ENCODE measurements around the gene OR4X2. TPM values are rescaled to one million over a fixed set of nuclear protein-coding genes. Genes with fewer than 3 reads are reported as not detected.

OR4X2 gene
- polyA plus RNA-seq, 3 donors = not detected

DNA sequence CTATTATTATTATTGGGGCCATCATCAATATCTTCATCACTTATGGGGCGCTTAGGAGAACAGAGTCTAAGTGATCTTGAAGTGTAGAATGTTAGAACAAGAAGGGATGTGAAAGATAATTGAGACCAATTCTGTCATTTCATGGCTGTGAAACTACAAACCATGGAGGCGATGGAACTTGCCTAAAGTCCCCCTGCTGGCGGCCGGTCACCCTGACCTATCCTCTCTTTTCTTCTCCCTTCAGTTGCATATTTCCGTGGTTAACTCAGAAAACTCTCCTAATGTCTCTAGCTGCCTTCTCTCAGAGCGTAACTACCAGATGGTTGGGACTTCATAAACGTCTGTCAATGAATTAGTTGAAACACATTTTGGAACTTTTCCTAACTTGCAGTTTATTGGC is 34.9 kb upstream of the OR4X2 start:
- Histone ChIP-seq H3K4me1 (ENCODE audit: control insufficient read depth in 1 of 2, insufficient read depth in 2 of 2, low read length in 2 of 2) (no peaks in the 10 kb centered on the region), H3K9me3 (replicated peaks in 1 of 2; ENCODE audit: control insufficient read depth in 1 of 2, insufficient read depth in 1 of 2, low read length in 2 of 2) (no peaks in the 10 kb centered on the region), H3K9ac (ENCODE audit: insufficient read depth, low read length, poor library complexity, severe bottlenecking) (no peak overlapping the region), H3K36me3 (replicated peaks in 1 of 2; ENCODE audit: control insufficient read depth in 1 of 2, insufficient read depth in 2 of 2, low read length in 2 of 2) (no peaks in the 10 kb centered on the region), H4K20me1 (ENCODE audit: insufficient read depth, low read length) (no peaks in the 10 kb centered on the region), H2AFZ (ENCODE audit: insufficient read depth, low read depth, low read length, poor library complexity, severe bottlenecking) (no peak overlapping the region), H3K27ac (ENCODE audit: low read depth in 1 of 2, low read length in 2 of 2) (no peak overlapping the region), H3K4me3 (replicated peaks in 1 of 3; ENCODE audit: low read depth in 2 of 3, low read length in 3 of 3) (no peak overlapping the region), H3K79me2 (ENCODE audit: insufficient read depth, low read length) (no peaks in the 10 kb centered on the region), H3K4me2 (replicated peaks; ENCODE audit: extremely low read depth, low read length, poor library complexity, severe bottlenecking) (no peak overlapping the region), H3K27me3 (ENCODE audit: control insufficient read depth in 2 of 2, insufficient read depth in 2 of 2, low read length in 2 of 2) (no peaks in the 10 kb centered on the region)
- Mint-ChIP-seq H3K9me3 (peaks cover 0 to 2% (median 0%) of the 10 kb centered on the region in 7 donors), H3K4me1 (no peaks in the 10 kb centered on the region), H3K36me3 (no peaks in the 10 kb centered on the region), H3K4me3 (no peak overlapping the region), H3K27ac (no peak overlapping the region), H3K27me3 (ENCODE audit: low read depth in 3 of 3) (peaks cover 0 to 5% (median 4%) of the 10 kb centered on the region in 3 donors)
- no peak for DNase-seq
- intact Hi-C loops (cut with micrococcal nuclease) = no loop called here
- TF ChIP-seq, protein P1, sequence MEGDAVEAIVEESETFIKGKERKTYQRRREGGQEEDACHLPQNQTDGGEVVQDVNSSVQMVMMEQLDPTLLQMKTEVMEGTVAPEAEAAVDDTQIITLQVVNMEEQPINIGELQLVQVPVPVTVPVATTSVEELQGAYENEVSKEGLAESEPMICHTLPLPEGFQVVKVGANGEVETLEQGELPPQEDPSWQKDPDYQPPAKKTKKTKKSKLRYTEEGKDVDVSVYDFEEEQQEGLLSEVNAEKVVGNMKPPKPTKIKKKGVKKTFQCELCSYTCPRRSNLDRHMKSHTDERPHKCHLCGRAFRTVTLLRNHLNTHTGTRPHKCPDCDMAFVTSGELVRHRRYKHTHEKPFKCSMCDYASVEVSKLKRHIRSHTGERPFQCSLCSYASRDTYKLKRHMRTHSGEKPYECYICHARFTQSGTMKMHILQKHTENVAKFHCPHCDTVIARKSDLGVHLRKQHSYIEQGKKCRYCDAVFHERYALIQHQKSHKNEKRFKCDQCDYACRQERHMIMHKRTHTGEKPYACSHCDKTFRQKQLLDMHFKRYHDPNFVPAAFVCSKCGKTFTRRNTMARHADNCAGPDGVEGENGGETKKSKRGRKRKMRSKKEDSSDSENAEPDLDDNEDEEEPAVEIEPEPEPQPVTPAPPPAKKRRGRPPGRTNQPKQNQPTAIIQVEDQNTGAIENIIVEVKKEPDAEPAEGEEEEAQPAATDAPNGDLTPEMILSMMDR (IDR thresholded peaks at IDR 0.05) = no peak
- 47% methylated on average over 3 of the region's 7 CpGs for WGBS (ENCODE audit: insufficient coverage)

DNA sequence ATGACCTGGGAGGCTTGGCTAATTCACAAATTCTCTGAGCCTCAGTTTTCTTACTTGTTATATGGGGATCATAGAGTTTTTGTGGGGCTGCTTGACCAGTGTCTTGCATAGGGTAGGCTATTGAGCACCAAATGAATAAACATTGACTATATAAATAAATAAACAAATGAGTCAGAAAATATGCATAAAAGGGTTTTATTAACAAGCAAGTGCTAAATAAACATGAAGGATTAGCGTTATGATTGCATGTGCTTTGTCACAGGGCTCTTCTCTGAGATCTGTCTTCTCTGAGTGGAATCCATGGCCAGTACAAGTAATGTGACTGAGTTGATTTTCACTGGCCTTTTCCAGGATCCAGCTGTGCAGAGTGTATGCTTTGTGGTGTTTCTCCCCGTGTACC is 28.4 kb upstream of the OR4X2 start, which contains the start of gene OR4B1:
Gene OR4B1 (plus strand): TSS at position 301 of the 400 bp plus-strand sequence. CDS start 0 bp downstream, at position 301.
- Histone ChIP-seq H3K79me2 (ENCODE audit: insufficient read depth, low read length) (no peaks in the 10 kb centered on the region), H4K20me1 (ENCODE audit: insufficient read depth, low read length) (no peaks in the 10 kb centered on the region), H3K4me2 (replicated peaks; ENCODE audit: extremely low read depth, low read length, poor library complexity, severe bottlenecking) (no peak within 1 kb of the TSS), H3K27ac (ENCODE audit: low read depth in 1 of 2, low read length in 2 of 2) (no peak within 1 kb of the TSS), H3K27me3 (ENCODE audit: control insufficient read depth in 2 of 2, insufficient read depth in 2 of 2, low read length in 2 of 2) (no peaks in the 10 kb centered on the region), H3K9me3 (replicated peaks in 1 of 2; ENCODE audit: control insufficient read depth in 1 of 2, insufficient read depth in 1 of 2, low read length in 2 of 2) (no peaks in the 10 kb centered on the region), H3K4me1 (ENCODE audit: control insufficient read depth in 1 of 2, insufficient read depth in 2 of 2, low read length in 2 of 2) (no peaks in the 10 kb centered on the region), H2AFZ (ENCODE audit: insufficient read depth, low read depth, low read length, poor library complexity, severe bottlenecking) (no peak within 1 kb of the TSS), H3K4me3 (replicated peaks in 1 of 3; ENCODE audit: low read depth in 2 of 3, low read length in 3 of 3) (no peak within 1 kb of the TSS), H3K36me3 (replicated peaks in 1 of 2; ENCODE audit: control insufficient read depth in 1 of 2, insufficient read depth in 2 of 2, low read length in 2 of 2) (no peaks in the 10 kb centered on the region), H3K9ac (ENCODE audit: insufficient read depth, low read length, poor library complexity, severe bottlenecking) (no peak within 1 kb of the TSS)
- DNase-seq = no peak
- Mint-ChIP-seq H3K27ac (no peak within 1 kb of the TSS), H3K36me3 (no peaks in the 10 kb centered on the region), H3K4me3 (no peak within 1 kb of the TSS), H3K27me3 (ENCODE audit: low read depth in 3 of 3) (peaks cover 0 to 3% (median 0%) of the 10 kb centered on the region in 3 donors), H3K9me3 (peaks cover 0 to 4% (median 0%) of the 10 kb centered on the region in 7 donors), H3K4me1 (no peaks in the 10 kb centered on the region)
- 92% methylated on average over 2 of the region's 2 CpGs for WGBS (ENCODE audit: insufficient coverage)
- intact Hi-C loops (cut with micrococcal nuclease) = no loop called here
- TF ChIP-seq, protein P1 (IDR thresholded peaks at IDR 0.05) = no peak
